BJ (cell line): ENCODE data around the gene DISP2. TPM values are rescaled to one million over a fixed set of nuclear protein-coding genes. Genes with fewer than 3 reads are reported as not detected.

Experiments used
- CTCF ChIA-PET: fragments of 350-600 bp; formaldehyde crosslinking; extraction: SDS; loops from one replicate; lab custom pipeline; 2021; ENCODE audit warnings: antibody characterized with exemption, inconsistent platforms; lab: Yijun Ruan, JAX
- POLR2A ChIA-PET: fragments of 300-600 bp; sonication (Branson Sonifier 250); formaldehyde crosslinking; extraction: SDS; loops from one replicate; lab custom pipeline; 2021; ENCODE audit warnings: antibody characterized with exemption; lab: Charles Lee
- DNase-seq: peaks from one replicate; pipeline ENCODE4 v3.0.0-alpha.2; 2011; ENCODE audit warnings: low read depth
- H3K27me3 ChIP-seq: 2 replicates; pipeline ENCODE4 v1.6.0; 2011; ENCODE audit warnings: low read length; ENCODE audit not compliant: control insufficient read depth, insufficient read depth
- H3K36me3 ChIP-seq: 2 replicates; pipeline ENCODE4 v1.5.1; 2011; ENCODE audit warnings: low read length; ENCODE audit not compliant: control insufficient read depth, insufficient read depth
- H3K4me3 ChIP-seq: 2 replicates; pipeline ENCODE4 v1.5.1; 2011; ENCODE audit warnings: low read depth, mild to moderate bottlenecking, control low read depth, low read length
- CTCF ChIP-seq: IDR thresholded peaks from 2 replicates; pipeline ENCODE4 v1.5.1; 2011; ENCODE audit warnings: low read depth, mild to moderate bottlenecking, control low read depth, inconsistent platforms, low read length, moderate library complexity; ENCODE audit not compliant: insufficient read depth
- polyA plus RNA-seq: library from polyadenylated mRNA; depleted of rRNA; stranded (reverse); fragments of >200 nt; gene quantifications from 2 replicates; pipeline ENCODE4 v1.2.3, GENCODE V29; 2011

Gene DISP2
- polyA plus RNA-seq, 1 experiment = 0.16 TPM

DNA sequence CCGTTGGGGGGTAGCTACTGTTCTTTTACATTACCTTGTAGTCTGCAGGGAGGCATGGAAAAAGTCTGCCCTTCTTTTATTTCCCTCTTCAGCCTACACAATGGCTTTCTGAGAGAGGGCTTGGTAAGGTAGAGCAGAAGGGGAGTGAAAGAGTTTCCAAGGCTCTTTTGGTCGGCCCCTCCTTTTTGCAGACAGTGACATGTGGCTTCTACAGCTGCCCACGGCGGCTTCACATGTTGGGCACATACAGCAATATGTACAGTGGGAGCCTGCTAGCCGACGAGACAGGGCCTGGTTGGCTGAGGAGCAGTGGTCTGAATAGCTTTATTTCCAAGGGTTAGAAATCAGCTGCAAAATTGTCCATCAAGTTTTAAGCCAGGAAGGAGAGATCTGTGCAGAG is 30.6 kb upstream of the DISP2 start:
- ChIA-PET POLR2A (interaction anchor here (2.0 kb wide), 1 partner anchor 12 kb away, joined by 17 read pairs; no protein-coding TSS in a partner anchor), CTCF (interaction anchor here (0.6 to 6.6 kb wide), 8 partner anchors 11 to 223 kb away, joined by 3 to 108 read pairs (median 4); partner anchors contain the start of genes BAHD1 and CCDC9B)
- TF ChIP-seq CTCF = no peak
- DNase-seq = no peak
- Histone ChIP-seq H3K4me3 (no peak overlapping the region), H3K36me3 (no peaks in the 10 kb centered on the region; the same call in 1 of the 2 replicates), H3K27me3 (no peaks in the 10 kb centered on the region)

GRCh38 chr15:40328176-40328575 is 29.8 kb upstream of the DISP2 start:
- CTCF ChIA-PET = interaction anchor here (0.8 to 6.6 kb wide), 9 partner anchors 8 to 112 kb away, joined by 3 to 108 read pairs (median 5); partner anchors contain the start of genes BAHD1 and CCDC9B
- TF ChIP-seq CTCF = no peak
- Histone ChIP-seq H3K36me3 (no peaks in the 10 kb centered on the region; the same call in 1 of the 2 replicates), H3K4me3 (no peak overlapping the region), H3K27me3 (no peaks in the 10 kb centered on the region)
- POLR2A ChIA-PET = interaction anchor here (0.6 to 2.0 kb wide), 2 partner anchors 11 to 69 kb away, joined by 17 to 23 read pairs; no protein-coding TSS in a partner anchor
- DNase-seq = no peak

- DNase-seq = no peak
- CTCF ChIA-PET = interaction anchor here (0.8 to 6.6 kb wide), 8 partner anchors 9 to 112 kb away, joined by 3 to 108 read pairs (median 4); partner anchors contain the start of gene CCDC9B
- H3K36me3 ChIP-seq = no peaks in the 10 kb centered on the region; the same call in 1 of the 2 replicates
- TF ChIP-seq CTCF = no peak
- no peaks in the 10 kb centered on the region for H3K27me3 ChIP-seq
- H3K4me3 ChIP-seq = no peak overlapping the region
- POLR2A ChIA-PET = interaction anchor here (0.6 to 2.0 kb wide), 4 partner anchors 11 to 213 kb away, joined by 3 to 23 read pairs (median 10); no protein-coding TSS in a partner anchor
Measured at GRCh38 chr15:40328751-40329150, 29.3 kb upstream of the DISP2 start.

DNA sequence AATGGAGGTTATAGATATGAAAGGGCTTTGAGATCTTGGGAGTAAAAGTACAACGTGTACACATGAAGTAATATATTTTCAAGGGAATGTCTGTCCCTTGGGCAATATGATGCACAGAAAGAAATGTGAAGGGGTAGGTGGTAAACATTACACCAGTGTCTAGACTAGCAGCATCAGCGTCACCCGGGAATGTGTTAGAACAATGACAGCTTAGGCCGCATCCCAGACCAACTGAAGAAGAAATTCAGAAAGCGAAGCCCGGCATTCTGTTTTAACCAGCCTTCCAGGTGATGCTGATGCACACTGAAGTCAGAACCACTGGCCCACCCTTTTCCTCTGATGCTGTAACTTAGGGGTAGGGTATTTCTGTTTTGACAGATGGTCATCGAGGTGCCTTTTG is 28.2 kb upstream of the DISP2 start:
- ChIA-PET CTCF (interaction anchor here (1.8 to 6.6 kb wide), 3 partner anchors 9 to 50 kb away, joined by 9 to 108 read pairs (median 48); partner anchors contain the start of gene CCDC9B), POLR2A (no interaction called here)
- H3K36me3 ChIP-seq = no peaks in the 10 kb centered on the region; the same call in 1 of the 2 replicates
- no peak for DNase-seq
- no peaks in the 10 kb centered on the region for H3K27me3 ChIP-seq
- no peak overlapping the region for H3K4me3 ChIP-seq
- no peak for TF ChIP-seq CTCF

DNA sequence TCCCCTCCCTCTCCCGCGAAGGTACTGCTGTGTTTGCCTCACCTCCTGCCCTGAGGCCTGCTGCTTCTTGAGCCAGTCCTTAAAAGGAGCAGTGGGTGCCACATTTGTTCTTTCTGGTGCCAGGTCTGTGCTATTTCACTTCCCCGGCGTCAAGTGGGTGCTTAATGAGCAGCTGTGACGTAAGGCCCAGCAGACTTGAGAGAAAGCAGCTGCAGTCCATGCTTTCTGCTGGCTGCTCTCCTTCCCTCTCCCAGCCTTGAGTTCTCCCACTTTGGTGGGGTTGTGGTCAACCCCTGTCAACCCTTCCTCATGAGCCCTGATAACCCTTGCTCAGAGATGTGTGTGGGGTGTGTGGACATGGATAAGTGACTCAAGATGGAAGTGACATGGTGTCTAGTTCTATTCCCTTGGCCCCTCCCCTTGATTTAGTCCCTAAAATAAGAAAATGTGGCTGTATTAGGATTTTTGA is 27.6 kb upstream of the DISP2 start:
- Histone ChIP-seq H3K27me3 (no peaks in the 10 kb centered on the region), H3K4me3 (no peak overlapping the region), H3K36me3 (peaks cover 4% of the 10 kb centered on the region)
- ChIA-PET CTCF (interaction anchor here (6.2 to 6.6 kb wide), 2 partner anchors 8 to 14 kb away, joined by 48 to 108 read pairs; partner anchors contain the start of gene CCDC9B), POLR2A (interaction anchor here (0.9 kb wide), 1 partner anchor 16 kb away, joined by 3 read pairs; no protein-coding TSS in a partner anchor)
- no peak for TF ChIP-seq CTCF
- no peak for DNase-seq
